Hepatocyte (in vitro differentiated cells): ENCODE results near the gene RARRES2. TPM values are rescaled to one million over a fixed set of nuclear protein-coding genes. Genes with fewer than 3 reads are reported as not detected.

ENCODE experiments used
- DNase-seq: peaks from one replicate; pipeline ENCODE4 v3.0.0-alpha.2; 2016; ENCODE audit warnings: low spot score
- H2AFZ ChIP-seq: fragments of 200-600 bp; sonication (generic); 2 replicates; pipeline ENCODE4 v1.6.0; 2016; ENCODE audit warnings: antibody characterized with exemption, mild to moderate bottlenecking
- H3K27ac ChIP-seq: fragments of 200-600 bp; sonication (generic); 2 replicates; pipeline ENCODE4 v1.5.1; 2016; ENCODE audit warnings: mild to moderate bottlenecking
- H3K27me3 ChIP-seq: fragments of 200-600 bp; sonication (generic); 2 replicates; pipeline ENCODE4 v1.6.1; 2016
- H3K36me3 ChIP-seq: fragments of 200-600 bp; sonication (generic); replicated peaks from 2 replicates; pipeline ENCODE4 v1.5.1; 2016; ENCODE audit warnings: low read depth; ENCODE audit not compliant: insufficient read depth
- H3K4me1 ChIP-seq: fragments of 200-600 bp; sonication (generic); 2 replicates; pipeline ENCODE4 v1.5.1; 2016; ENCODE audit warnings: mild to moderate bottlenecking, moderate library complexity; ENCODE audit not compliant: insufficient read depth
- H3K4me2 ChIP-seq: fragments of 200-600 bp; sonication (generic); 2 replicates; pipeline ENCODE4 v1.6.0; 2016
- H3K4me3 ChIP-seq: fragments of 200-600 bp; sonication (generic); 2 replicates; pipeline ENCODE4 v1.5.1; 2016; ENCODE audit warnings: mild to moderate bottlenecking
- H3K79me2 ChIP-seq: fragments of 200-600 bp; sonication (generic); 2 replicates; pipeline ENCODE4 v1.6.0; 2017; ENCODE audit warnings: mild to moderate bottlenecking
- H3K9me2 ChIP-seq: fragments of 200-600 bp; sonication (generic); replicated peaks from 2 replicates; pipeline ENCODE4 v1.6.0; 2017; ENCODE audit warnings: mild to moderate bottlenecking; ENCODE audit not compliant: insufficient read depth
- H3K9me3 ChIP-seq: fragments of 200-600 bp; sonication (generic); 2 replicates; pipeline ENCODE4 v1.5.1; 2016; ENCODE audit warnings: low read depth, mild to moderate bottlenecking
- H4K20me1 ChIP-seq: fragments of 200-600 bp; sonication (generic); 2 replicates; pipeline ENCODE4 v1.6.0; 2016; ENCODE audit warnings: mild to moderate bottlenecking; ENCODE audit not compliant: insufficient read depth, poor library complexity, severe bottlenecking
- EZH2 ChIP-seq: fragments of 200-600 bp; sonication (generic); IDR thresholded peaks from 2 replicates; pipeline ENCODE4 v1.6.1; 2016; ENCODE audit warnings: antibody characterized with exemption, mild to moderate bottlenecking, borderline replicate concordance
- EZH2phosphoT487 ChIP-seq: fragments of 200-600 bp; sonication (generic); IDR thresholded peaks from one replicate; pipeline ENCODE4 v1.6.1; 2018; ENCODE audit warnings: antibody characterized with exemption, mild to moderate bottlenecking, low read depth, moderate library complexity; ENCODE audit not compliant: unreplicated experiment, severe bottlenecking
- WGBS: methylation state at CpG from one replicate; pipeline ENCODE4 v1.1.6; 2016; ENCODE audit warnings: low lambda C conversion rate; ENCODE audit errors: missing lambda C conversion rate; 5-methylcytosine and 5-hydroxymethylcytosine counted together
- polyA plus RNA-seq: library from polyadenylated mRNA; unstranded; fragments of >200 nt; fragmentation: Nextera tagmentation; extraction: Ambion mirVana; gene quantifications from 2 replicates; pipeline ENCODE4 v1.2.1, GENCODE V29; 2016
- total RNA-seq: library from RNA; depleted of rRNA; stranded (reverse); fragments of >200 nt; gene quantifications from 2 replicates; pipeline ENCODE4 v1.2.3, GENCODE V29; 2014
- TF ChIP-seq, protein P1 (sequence below): fragments of 200-600 bp; sonication (generic); IDR thresholded peaks from 2 replicates; pipeline ENCODE4 v1.5.1; 2016; ENCODE audit warnings: antibody characterized with exemption, mild to moderate bottlenecking; ENCODE audit not compliant: poor library complexity

RARRES2 gene
- total and polyA plus RNA-seq, 2 experiments from 2014 or later, result 104 to 187 TPM

DNA sequence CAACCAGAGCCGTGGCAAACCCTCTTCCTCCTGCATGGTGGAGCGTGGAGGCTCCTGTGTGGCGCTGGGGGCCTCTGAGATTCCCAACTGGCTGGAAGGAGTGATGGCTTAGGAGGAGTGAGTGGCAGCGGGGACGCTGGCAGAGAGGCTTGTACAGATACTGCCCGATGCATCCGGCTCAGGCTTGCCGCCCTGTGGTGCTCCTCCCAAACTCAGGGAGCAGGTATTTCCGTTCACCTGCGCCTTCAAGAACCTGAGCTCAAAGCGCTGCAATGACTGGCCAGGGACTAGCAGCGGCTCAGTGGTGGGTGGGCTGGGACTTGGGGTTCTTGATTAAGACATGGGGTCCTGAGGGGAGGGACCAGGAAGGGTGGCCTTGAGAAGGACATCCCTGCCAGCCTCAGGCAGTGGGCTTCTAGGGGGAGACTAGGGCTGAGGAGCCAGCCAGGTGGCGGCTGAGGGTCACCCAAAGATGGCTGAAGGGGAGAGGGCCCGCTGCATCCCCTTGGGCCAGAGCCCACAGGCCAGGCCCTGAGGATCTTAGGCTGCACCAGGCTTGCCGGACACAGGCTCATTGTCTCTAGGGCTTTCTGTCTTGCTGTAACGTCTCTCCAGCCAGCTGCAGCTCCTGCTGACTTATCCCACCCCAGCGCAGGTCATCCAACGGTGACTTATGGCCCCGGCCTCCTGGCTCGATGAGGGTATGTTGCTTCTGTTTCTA is 40.9 kb upstream of the RARRES2 start:
- no peak overlapping the region for H2AFZ ChIP-seq
- peak overlapping the region; percentile 47 for H3K4me2 ChIP-seq
- no peaks in the 10 kb centered on the region for H3K27me3 ChIP-seq
- no peaks in the 10 kb centered on the region for H3K9me3 ChIP-seq
- H3K4me3 ChIP-seq, result no peak overlapping the region
- H3K36me3 ChIP-seq, result no peaks in the 10 kb centered on the region
- TF ChIP-seq EZH2 (no peak), EZH2phosphoT487 (no peak)
- TF ChIP-seq, protein P1, sequence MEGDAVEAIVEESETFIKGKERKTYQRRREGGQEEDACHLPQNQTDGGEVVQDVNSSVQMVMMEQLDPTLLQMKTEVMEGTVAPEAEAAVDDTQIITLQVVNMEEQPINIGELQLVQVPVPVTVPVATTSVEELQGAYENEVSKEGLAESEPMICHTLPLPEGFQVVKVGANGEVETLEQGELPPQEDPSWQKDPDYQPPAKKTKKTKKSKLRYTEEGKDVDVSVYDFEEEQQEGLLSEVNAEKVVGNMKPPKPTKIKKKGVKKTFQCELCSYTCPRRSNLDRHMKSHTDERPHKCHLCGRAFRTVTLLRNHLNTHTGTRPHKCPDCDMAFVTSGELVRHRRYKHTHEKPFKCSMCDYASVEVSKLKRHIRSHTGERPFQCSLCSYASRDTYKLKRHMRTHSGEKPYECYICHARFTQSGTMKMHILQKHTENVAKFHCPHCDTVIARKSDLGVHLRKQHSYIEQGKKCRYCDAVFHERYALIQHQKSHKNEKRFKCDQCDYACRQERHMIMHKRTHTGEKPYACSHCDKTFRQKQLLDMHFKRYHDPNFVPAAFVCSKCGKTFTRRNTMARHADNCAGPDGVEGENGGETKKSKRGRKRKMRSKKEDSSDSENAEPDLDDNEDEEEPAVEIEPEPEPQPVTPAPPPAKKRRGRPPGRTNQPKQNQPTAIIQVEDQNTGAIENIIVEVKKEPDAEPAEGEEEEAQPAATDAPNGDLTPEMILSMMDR, result no peak
- H3K79me2 ChIP-seq, result peaks cover 43% of the 10 kb centered on the region
- WGBS, result 77% methylated on average over 19 of the region's 20 CpGs
- H3K27ac ChIP-seq, result peak overlapping the region; percentile 19
- no peak for DNase-seq
- peaks cover 43% of the 10 kb centered on the region for H3K4me1 ChIP-seq
- no peaks in the 10 kb centered on the region for H3K9me2 ChIP-seq
- H4K20me1 ChIP-seq, result no peaks in the 10 kb centered on the region

DNA sequence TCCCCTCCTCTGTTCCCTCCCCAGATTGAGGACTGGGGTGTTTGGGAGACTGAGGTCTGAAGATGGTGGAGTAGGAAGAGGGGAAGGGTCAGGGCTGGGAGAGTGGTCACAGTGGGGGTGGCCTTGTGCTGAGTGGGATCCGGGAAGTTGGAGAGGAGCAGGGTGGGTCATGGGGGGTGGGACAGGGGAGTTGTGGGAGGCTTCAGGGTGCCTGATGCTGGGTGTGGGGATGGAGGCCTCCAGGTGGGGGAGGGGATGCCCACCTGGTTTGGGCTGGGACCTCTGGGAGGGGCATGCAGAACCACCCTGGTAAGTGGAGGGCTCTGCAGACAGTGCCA is 40.3 kb upstream of the RARRES2 start:
- TF ChIP-seq EZH2phosphoT487, result no peak
- TF ChIP-seq, protein P1, result no peak
- Histone ChIP-seq H3K36me3 (no peaks in the 10 kb centered on the region), H4K20me1 (no peaks in the 10 kb centered on the region), H3K4me3 (no peak overlapping the region), H3K79me2 (peaks cover 43% of the 10 kb centered on the region), H3K4me2 (no peak overlapping the region), H3K9me2 (no peaks in the 10 kb centered on the region), H3K9me3 (no peaks in the 10 kb centered on the region), H2AFZ (no peak overlapping the region), H3K27ac (no peak overlapping the region), H3K27me3 (no peaks in the 10 kb centered on the region), H3K4me1 (peaks cover 48% of the 10 kb centered on the region)
- WGBS, result no CpG with 5 or more reads among the region's 1 CpG
- DNase-seq, result no peak

DNA sequence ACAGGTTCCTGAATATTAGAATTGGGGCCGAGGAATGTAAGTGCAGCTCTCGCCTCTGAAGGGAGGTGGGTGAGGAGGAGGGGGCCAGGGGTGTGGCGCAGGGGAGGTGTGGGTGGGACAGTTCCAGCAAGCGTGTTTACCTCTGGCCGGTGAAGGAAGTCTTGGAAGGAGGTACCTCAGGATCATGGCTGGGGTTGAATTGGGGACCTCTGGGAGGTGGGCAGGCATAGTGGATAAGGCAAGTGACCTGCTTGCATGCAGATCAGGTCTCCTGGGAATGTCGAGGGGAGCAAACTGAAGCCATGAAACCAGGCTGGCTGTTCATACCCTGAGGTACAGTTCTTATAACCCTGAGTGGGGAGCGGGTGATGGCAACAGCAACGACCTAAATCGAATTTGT is 39.7 kb upstream of the RARRES2 start:
- TF ChIP-seq EZH2phosphoT487, result no peak
- TF ChIP-seq, protein P1, result no peak
- no peak for TF ChIP-seq EZH2
- Histone ChIP-seq H3K9me3 (no peaks in the 10 kb centered on the region), H2AFZ (no peak overlapping the region), H3K4me3 (no peak overlapping the region), H3K79me2 (peaks cover 43% of the 10 kb centered on the region), H3K9me2 (no peaks in the 10 kb centered on the region), H3K27ac (no peak overlapping the region), H3K36me3 (no peaks in the 10 kb centered on the region), H4K20me1 (no peaks in the 10 kb centered on the region), H3K27me3 (no peaks in the 10 kb centered on the region), H3K4me1 (peaks cover 55% of the 10 kb centered on the region), H3K4me2 (peak overlapping the region; percentile 95)
- DNase-seq, result no peak
- WGBS, result 73% methylated on average over 8 of the region's 9 CpGs
